ENCODE results near the gene PDHB. TPM values are rescaled to one million over a fixed set of nuclear protein-coding genes. Genes with fewer than 3 reads are reported as not detected.

PDHB gene
- total and polyA plus RNA-seq, 7 donors = 105 to 158 (median 131) TPM

DNA sequence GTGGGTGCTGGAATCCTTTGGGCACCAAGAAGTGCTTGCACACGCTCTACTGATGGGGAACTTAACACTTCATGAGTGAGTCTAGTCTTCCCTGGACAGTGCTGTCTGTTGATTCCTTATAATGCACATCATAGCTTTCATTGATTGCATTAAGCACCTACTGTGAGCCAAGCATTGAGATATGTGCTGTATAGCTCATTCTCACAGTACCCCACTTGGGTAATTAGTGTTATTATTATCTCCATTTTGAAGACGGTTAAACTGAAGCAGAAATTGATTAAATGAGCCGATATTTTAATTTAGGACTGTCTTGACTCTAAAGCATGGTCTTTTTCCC, 504 bp upstream of the PDHB start:
- ATAC-seq (no peak), DNase-seq (no peak)
- peaks cover 9% of the 10 kb centered on the region for H3K4me1 ChIP-seq
- intact Hi-C loops (cut with DNase I) = loop anchor here in 1 of 2 donors (5.0 kb wide), 1 partner anchor 58 kb away; the partner anchor contains the start of gene KCTD6
- H3K27ac ChIP-seq = peak overlapping the region; percentile 97
- WGBS, 3 donors = 54 to 58% (median 57%) methylated on average over 3 of the region's 3 CpGs
- no peaks in the 10 kb centered on the region for H3K27me3 ChIP-seq (ENCODE audit: insufficient read depth in 3 of 3, low read length in 2 of 3)
- TF ChIP-seq, protein P1, sequence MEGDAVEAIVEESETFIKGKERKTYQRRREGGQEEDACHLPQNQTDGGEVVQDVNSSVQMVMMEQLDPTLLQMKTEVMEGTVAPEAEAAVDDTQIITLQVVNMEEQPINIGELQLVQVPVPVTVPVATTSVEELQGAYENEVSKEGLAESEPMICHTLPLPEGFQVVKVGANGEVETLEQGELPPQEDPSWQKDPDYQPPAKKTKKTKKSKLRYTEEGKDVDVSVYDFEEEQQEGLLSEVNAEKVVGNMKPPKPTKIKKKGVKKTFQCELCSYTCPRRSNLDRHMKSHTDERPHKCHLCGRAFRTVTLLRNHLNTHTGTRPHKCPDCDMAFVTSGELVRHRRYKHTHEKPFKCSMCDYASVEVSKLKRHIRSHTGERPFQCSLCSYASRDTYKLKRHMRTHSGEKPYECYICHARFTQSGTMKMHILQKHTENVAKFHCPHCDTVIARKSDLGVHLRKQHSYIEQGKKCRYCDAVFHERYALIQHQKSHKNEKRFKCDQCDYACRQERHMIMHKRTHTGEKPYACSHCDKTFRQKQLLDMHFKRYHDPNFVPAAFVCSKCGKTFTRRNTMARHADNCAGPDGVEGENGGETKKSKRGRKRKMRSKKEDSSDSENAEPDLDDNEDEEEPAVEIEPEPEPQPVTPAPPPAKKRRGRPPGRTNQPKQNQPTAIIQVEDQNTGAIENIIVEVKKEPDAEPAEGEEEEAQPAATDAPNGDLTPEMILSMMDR (IDR thresholded peaks at IDR 0.05) = no peak
- H3K36me3 ChIP-seq (ENCODE audit: insufficient read depth in 1 of 2, low read depth in 1 of 2) = peaks cover 9 to 34% of the 10 kb centered on the region in 2 donors
- peak overlapping the region; percentile 92 for H3K4me3 ChIP-seq
- no peaks in the 10 kb centered on the region for H3K9me3 ChIP-seq

DNA sequence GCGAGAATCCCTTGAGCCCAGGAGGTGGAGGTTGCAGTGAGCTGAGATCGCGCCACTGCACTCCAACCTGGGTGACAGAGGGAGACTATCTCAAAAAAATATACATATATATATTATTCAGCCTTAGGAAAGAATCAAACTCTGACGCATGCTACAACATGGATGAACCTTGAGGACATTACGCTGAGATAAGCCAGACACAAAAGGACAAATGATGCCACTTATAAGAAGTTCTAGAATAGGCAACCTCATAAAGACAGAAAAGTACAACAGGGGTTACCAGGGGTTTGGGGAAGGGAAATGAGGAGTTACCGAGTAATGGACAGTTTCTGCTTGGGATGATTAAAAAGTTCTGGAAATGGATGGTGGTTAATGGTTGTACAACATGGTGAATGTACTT, 727 bp downstream of the PDHB start:
- Histone ChIP-seq H3K36me3 (ENCODE audit: insufficient read depth in 1 of 2, low read depth in 1 of 2) (peaks cover 13 to 46% of the 10 kb centered on the region in 2 donors), H3K27me3 (ENCODE audit: insufficient read depth in 3 of 3, low read length in 2 of 3) (no peaks in the 10 kb centered on the region), H3K4me1 (peaks cover 9% of the 10 kb centered on the region), H3K9me3 (no peaks in the 10 kb centered on the region), H3K4me3 (peak overlapping the region; percentile 92), H3K27ac (peak overlapping the region; percentile 97)
- TF ChIP-seq, protein P1 (IDR thresholded peaks at IDR 0.05) = no peak
- WGBS, 3 donors = 58 to 61% (median 61%) methylated on average over 6 of the region's 6 CpGs
- no peak for ATAC-seq
- DNase-seq = no peak
- intact Hi-C loops (cut with DNase I) = loop anchor here in 1 of 2 donors (5.0 kb wide), 1 partner anchor 59 kb away; the partner anchor contains the start of gene KCTD6

DNA sequence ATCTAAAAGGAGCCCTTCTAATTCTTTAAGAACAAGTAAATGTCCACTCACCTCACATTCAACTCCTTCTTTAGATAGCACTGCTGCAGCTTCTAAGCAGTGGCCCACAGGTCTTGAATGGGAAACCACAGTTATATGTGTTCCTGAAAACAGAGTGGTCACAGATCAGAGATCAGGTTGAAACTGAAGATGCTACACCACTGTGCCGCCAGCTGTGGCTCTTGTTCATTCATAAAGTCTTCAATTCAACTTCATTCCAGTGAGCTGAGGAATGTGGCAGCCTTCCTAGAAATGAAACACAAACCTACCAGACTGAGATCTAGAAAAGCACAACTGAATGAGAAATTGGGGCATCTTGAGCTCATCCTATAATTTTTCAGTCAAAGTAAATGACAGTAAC, 4.0 kb downstream of the PDHB start:
- TF ChIP-seq, protein P1 (IDR thresholded peaks at IDR 0.05) = no peak
- no peak for DNase-seq
- no peak overlapping the region for H3K4me3 ChIP-seq
- no peak overlapping the region for H3K27ac ChIP-seq
- intact Hi-C loops (cut with DNase I) = loop anchor here in 1 of 2 donors (5.0 kb wide), 1 partner anchor 63 kb away; the partner anchor contains the start of gene KCTD6
- peaks cover 13 to 79% of the 10 kb centered on the region in 2 donors for H3K36me3 ChIP-seq (ENCODE audit: insufficient read depth in 1 of 2, low read depth in 1 of 2)
- WGBS, 3 donors = 0 to 48% (median 0%) methylated on average over 1 of the region's 1 CpG
- no peaks in the 10 kb centered on the region for H3K27me3 ChIP-seq (ENCODE audit: insufficient read depth in 3 of 3, low read length in 2 of 3)
- H3K9me3 ChIP-seq = no peaks in the 10 kb centered on the region
- ATAC-seq = no peak
- H3K4me1 ChIP-seq = peaks cover 9% of the 10 kb centered on the region

DNA sequence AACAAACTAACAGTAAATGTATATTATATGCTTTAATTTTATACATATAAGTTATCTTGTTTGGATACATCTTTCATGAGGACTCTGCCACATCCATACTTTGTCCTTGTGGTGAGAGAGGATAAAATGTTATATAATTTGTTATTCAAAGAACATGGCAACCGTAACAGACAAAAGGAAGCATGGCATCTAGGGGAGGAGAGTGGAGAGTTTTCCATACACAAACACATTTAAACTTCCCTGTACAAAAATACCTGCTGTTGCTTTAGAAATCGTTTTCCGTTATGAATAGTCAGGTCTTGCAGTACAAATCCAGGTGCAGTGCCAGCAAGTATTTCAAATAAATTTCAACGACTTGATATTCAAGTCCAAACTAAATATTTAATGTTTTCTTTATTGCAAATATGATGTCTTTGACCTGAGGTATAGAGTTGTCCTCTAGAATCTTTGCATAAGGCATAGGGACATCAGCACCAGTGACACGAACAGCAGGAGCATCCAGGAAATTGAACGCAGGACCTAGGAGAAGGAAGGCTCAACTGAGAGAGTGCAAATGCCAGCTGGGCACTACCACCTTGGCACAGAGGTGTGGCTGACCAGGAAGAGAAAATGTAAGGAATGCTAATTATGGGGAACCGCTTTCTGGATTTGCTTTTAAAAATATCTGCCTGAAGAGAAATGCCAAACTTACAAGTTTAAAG, 5.8 kb downstream of the PDHB start:
- H3K27ac ChIP-seq = no peak overlapping the region
- DNase-seq (no peak), ATAC-seq (no peak)
- TF ChIP-seq, protein P1 (IDR thresholded peaks at IDR 0.05) = no peak
- H3K9me3 ChIP-seq = no peaks in the 10 kb centered on the region
- intact Hi-C loops (cut with DNase I) = no loop called here
- WGBS, 3 donors = 67 to 76% (median 75%) methylated on average over 7 of the region's 7 CpGs
- H3K36me3 ChIP-seq (ENCODE audit: insufficient read depth in 1 of 2, low read depth in 1 of 2) = peaks cover 19 to 96% of the 10 kb centered on the region in 2 donors
- H3K4me3 ChIP-seq = no peak overlapping the region
- H3K4me1 ChIP-seq = peaks cover 7% of the 10 kb centered on the region
- no peaks in the 10 kb centered on the region for H3K27me3 ChIP-seq (ENCODE audit: insufficient read depth in 3 of 3, low read length in 2 of 3)
